GM18520 (cell line): ENCODE data around the gene PLEKHG7.

ENCODE experiments used
- ATAC-seq: cut with Tn5 transposase; IDR thresholded peaks from one replicate; pipeline ENCODE4 v1.9.1; 2021; ENCODE audit not compliant: unreplicated experiment

Gene PLEKHG7

DNA sequence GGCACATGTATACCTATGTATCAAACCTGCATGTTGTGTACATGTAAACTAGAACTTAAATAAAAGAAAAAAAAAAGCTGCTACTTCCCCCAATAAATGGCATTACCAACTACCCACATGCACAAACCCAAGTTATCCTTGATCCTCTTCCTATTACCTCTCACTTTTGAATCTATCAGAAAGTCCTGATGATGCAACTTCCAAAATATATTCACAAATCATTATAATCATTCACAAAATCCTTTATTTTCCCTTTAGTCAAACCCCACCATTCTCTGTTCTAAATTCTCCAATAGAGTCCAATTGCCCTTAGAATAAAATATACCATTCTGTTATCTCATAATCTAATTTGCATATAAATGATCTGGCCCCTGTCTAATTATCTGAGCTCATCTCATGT, 92.0 kb downstream of the PLEKHG7 start:
- no peak for ATAC-seq

DNA sequence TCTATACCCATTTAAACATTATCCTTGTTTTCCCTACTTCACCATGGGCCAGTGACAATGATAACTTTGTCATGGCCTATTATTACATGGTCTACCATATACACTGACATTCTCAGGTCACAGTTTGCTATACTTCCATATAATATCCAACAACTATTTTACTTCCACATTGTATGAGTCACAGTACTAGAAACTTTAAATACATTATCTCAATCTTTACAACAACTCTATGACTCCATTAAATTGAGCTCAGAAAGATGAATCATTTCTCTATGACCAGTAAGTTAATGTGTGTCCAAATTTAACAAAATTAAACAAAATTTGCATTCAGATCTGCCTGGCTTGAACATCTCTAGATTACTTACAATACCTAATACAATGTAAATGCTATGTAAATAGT, 93.9 kb downstream of the PLEKHG7 start:
- ATAC-seq = no peak

DNA sequence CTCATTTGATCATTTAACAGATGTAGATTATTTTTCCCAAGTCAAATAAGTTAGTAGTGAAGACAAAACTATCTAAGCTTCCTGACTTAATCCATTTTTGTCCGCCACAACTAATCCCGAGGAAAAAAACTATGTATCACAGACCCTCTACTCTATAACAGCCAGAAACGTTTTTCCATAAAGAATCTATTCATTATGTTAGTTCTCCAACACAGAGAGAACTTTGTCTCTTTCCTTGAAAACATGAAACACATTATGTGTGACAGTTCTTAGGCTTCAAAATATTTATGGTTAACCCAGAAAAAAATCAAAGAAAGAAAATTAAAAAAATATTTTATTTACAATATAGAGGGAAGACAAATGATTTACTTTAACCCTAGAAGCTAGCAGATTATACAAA, 100.1 kb downstream of the PLEKHG7 start:
- ATAC-seq = no peak

GRCh38 chr12:92803903-92804302, 101.1 kb downstream of the PLEKHG7 start:
- no peak for ATAC-seq

DNA sequence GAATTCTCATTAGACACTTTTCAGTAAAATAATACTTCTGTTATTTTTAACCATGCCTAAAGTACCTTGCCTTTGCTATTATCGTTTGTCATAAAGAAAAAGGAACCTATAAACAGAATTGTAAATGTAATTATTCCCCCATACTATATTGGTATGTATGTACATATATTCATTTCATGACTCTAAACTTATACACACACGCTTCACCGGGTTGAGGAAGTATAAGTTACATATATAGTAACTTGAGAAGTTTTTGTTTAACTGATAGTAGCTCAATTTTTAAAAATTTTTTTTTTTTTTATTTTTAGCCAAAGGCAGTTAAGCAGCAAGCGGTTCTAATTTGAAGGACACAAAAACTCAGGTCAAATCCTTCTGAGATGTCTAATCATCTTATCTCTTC, 107.6 kb downstream of the PLEKHG7 start:
- no peak for ATAC-seq

- ATAC-seq = no peak
Measured at GRCh38 chr12:92814584-92814983, 111.8 kb downstream of the PLEKHG7 start.

DNA sequence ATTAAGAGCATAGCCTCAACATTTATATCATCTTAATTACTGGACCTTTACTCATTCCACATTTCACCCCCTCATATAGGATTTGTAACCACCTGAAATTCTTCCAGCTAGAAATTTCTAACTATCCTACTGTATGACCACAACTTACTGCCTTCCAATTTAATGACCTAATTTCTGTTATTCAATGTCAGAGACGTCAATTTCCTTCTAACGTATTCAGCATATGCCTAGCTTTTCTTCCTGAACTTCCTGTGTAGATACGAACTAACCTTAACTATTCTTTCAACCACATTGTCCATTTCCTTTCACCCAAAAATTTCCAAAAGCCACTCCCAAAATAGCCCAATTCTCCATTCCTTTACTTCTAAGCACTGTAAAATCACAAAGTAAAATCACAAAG, 118.4 kb downstream of the PLEKHG7 start:
- no peak for ATAC-seq
